Tracheal epithelial cell (primary cell): ENCODE results near the gene SBK3. TPM values are rescaled to one million over a fixed set of nuclear protein-coding genes. Genes with fewer than 3 reads are reported as not detected.

Source experiments
- total RNA-seq: library from RNA; depleted of rRNA; stranded (reverse); fragments of >200 nt; gene quantifications from 2 replicates; pipeline ENCODE4 v1.2.1, GENCODE V29; 2014

Gene SBK3, protein sequence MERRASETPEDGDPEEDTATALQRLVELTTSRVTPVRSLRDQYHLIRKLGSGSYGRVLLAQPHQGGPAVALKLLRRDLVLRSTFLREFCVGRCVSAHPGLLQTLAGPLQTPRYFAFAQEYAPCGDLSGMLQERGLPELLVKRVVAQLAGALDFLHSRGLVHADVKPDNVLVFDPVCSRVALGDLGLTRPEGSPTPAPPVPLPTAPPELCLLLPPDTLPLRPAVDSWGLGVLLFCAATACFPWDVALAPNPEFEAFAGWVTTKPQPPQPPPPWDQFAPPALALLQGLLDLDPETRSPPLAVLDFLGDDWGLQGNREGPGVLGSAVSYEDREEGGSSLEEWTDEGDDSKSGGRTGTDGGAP
- total RNA-seq = not detected in 2 replicates

DNA sequence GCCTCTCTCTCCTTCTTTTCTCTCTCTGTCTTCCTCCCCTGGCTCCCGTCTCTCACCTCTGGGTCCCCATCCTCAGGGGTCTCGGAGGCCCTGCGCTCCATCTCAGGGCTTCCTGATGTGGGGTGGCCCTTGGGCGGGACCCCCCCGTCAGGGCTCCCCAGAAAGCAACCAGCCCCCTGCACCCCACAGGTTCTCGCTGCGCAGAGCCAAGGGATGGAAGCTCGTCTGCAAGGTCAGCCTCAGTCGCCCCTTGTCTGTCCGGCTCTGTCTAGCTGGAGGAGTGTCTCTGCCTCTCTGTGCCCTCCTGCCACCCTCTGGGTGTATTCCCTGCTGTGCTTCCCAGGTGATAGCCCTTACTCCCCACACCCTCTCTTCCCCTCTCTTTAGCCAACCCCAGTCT lies at the start of gene SBK3:
SBK3 (minus strand) TSS at position 101 of the 400 bp plus-strand sequence; CDS start at position 101, 0 bp downstream.

GRCh38 chr19:55580628-55581144 lies 35.3 kb upstream of the SBK3 start, which contains the start of gene ZNF579:
Gene ZNF579, minus strand, starts transcription at chr19:55580848. Its CDS starts 1,209 bp downstream, at chr19:55579639.

GRCh38 chr19:55536951-55537740 lies 8.2 kb downstream of the SBK3 start, which contains the start of gene SBK2:
Gene SBK2, minus strand, starts transcription at chr19:55537133. Its CDS starts 839 bp downstream, at chr19:55536294.

Other genes with a start within 250 kb of the SBK3 start
- not detected in 2 replicates for gene TMEM150B, start 220.2 kb downstream of the SBK3 start, total RNA-seq
- 6.4 and 10.6 TPM in 2 replicates for gene KMT5C, start 205.7 kb downstream of the SBK3 start, total RNA-seq
- gene COX6B2, start 190.8 kb downstream of the SBK3 start, total RNA-seq = 0.64 TPM in 1 of 2 replicates, not detected in the other
- not detected in 2 replicates for gene GARIN5B, start 182.3 kb downstream of the SBK3 start, total RNA-seq
- gene IL11, start 175.1 kb downstream of the SBK3 start, total RNA-seq = 1.7 and 15.9 TPM in 2 replicates
- gene TMEM190, start 168.7 kb downstream of the SBK3 start, total RNA-seq = 0.96 TPM in 1 of 2 replicates, not detected in the other
- gene TMEM238, start 161.3 kb downstream of the SBK3 start, total RNA-seq = 9.6 and 24.3 TPM in 2 replicates
- gene RPL28, start 159.6 kb downstream of the SBK3 start, total RNA-seq = 142 and 275 TPM in 2 replicates
- gene UBE2S, start 137.8 kb downstream of the SBK3 start, total RNA-seq = 18.5 and 42.2 TPM in 2 replicates
- gene SHISA7, start 102.2 kb downstream of the SBK3 start, total RNA-seq = not detected in 2 replicates
- 49.2 and 88.9 TPM in 2 replicates for gene ISOC2, start 83.9 kb downstream of the SBK3 start, total RNA-seq
- not detected in 2 replicates for gene C19orf85, start 80.8 kb downstream of the SBK3 start, total RNA-seq
- 0.48 and 1.1 TPM in 2 replicates for gene ZNF628, start 68.9 kb downstream of the SBK3 start, total RNA-seq
- gene NAT14, start 60.4 kb downstream of the SBK3 start, total RNA-seq = 7.9 and 11.1 TPM in 2 replicates
- 0.24 TPM in 1 of 2 replicates, not detected in the other for gene SSC5D, start 57.1 kb downstream of the SBK3 start, total RNA-seq
- 0.72 TPM in 1 of 2 replicates, not detected in the other for gene SBK2, start 8.4 kb downstream of the SBK3 start, total RNA-seq
- gene ZNF579, start 35.3 kb upstream of the SBK3 start, total RNA-seq = 3.8 and 5.5 TPM in 2 replicates
- 2.7 and 9.0 TPM in 2 replicates for gene FIZ1, start 54.0 kb upstream of the SBK3 start, total RNA-seq
- 13.0 and 33.0 TPM in 2 replicates for gene ZNF524, start 54.7 kb upstream of the SBK3 start, total RNA-seq
- gene ZNF865, start 60.1 kb upstream of the SBK3 start, total RNA-seq = 1.4 and 2.1 TPM in 2 replicates
- 2.3 and 3.4 TPM in 2 replicates for gene ZNF784, start 79.0 kb upstream of the SBK3 start, total RNA-seq
- gene ZNF580, start 95.5 kb upstream of the SBK3 start, total RNA-seq = 0.43 and 3.1 TPM in 2 replicates
- gene ZNF581, start 98.1 kb upstream of the SBK3 start, total RNA-seq = 27.5 and 40.1 TPM in 2 replicates
- 3.4 and 4.1 TPM in 2 replicates for gene CCDC106, start 102.7 kb upstream of the SBK3 start, total RNA-seq
- gene U2AF2, start 109.5 kb upstream of the SBK3 start, total RNA-seq = 89.2 and 92.1 TPM in 2 replicates
- 44.3 and 50.5 TPM in 2 replicates for gene EPN1, start 129.7 kb upstream of the SBK3 start, total RNA-seq
- 0.24 TPM in 1 of 2 replicates, not detected in the other for gene NLRP9, start 192.9 kb upstream of the SBK3 start, total RNA-seq
- gene RFPL4A, start 213.6 kb upstream of the SBK3 start, total RNA-seq = not detected in 2 replicates
- gene RFPL4AL1, start 223.6 kb upstream of the SBK3 start, total RNA-seq = not detected in 2 replicates